ENCODE measurements around the gene ABCB11. TPM values are rescaled to one million over a fixed set of nuclear protein-coding genes. Genes with fewer than 3 reads are reported as not detected.

The ABCB11 gene
- polyA plus RNA-seq, 1 donor from 2014 or later: not detected

DNA sequence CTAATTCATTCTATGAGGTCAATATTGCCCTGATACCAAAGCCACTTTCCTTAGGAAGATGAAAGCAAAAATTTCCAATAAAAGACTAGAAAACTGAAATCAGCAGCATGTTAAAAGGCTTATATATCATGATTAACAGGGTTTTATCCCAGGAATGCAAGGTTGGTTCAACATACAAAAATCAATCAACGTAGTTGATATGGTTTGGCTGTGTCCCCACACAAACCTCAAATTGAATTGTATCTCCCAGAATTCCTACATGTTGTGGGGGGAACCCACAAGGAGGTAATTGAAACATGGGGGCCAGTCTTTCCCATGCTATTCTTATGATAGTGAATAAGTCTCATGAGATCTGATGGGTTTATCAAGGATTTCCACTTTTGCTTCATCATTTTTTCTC lies 11.7 kb upstream of the ABCB11 start:
- Histone ChIP-seq H3K4me3 (ENCODE audit: low read length) (no peak overlapping the region), H3K9me2 (ENCODE audit: insufficient read depth, low read length) (no peaks in the 10 kb centered on the region), H3F3A (ENCODE audit: insufficient read depth, low read length, poor library complexity, severe bottlenecking) (no peaks in the 10 kb centered on the region), H3K27ac (ENCODE audit: low read length) (no peak overlapping the region), H3K79me2 (replicated peaks; ENCODE audit: insufficient read depth, low read length) (no peaks in the 10 kb centered on the region), H3K9ac (ENCODE audit: low read length) (no peak overlapping the region), H4K20me1 (ENCODE audit: insufficient read depth) (no peaks in the 10 kb centered on the region), H3K4me2 (ENCODE audit: low read length) (no peak overlapping the region), H2AFZ (ENCODE audit: low read depth, low read length) (no peak overlapping the region), H3K36me3 (ENCODE audit: insufficient read depth, low read length) (no peaks in the 10 kb centered on the region), H3K27me3 (ENCODE audit: insufficient read depth, low read depth, low read length) (no peaks in the 10 kb centered on the region), H3K9me3 (ENCODE audit: low read length) (no peaks in the 10 kb centered on the region)
- TF ChIP-seq SMC3 (conservative IDR thresholded peaks at IDR 0.05; ENCODE audit: poor library complexity): no peak
- TF ChIP-seq, protein P1, sequence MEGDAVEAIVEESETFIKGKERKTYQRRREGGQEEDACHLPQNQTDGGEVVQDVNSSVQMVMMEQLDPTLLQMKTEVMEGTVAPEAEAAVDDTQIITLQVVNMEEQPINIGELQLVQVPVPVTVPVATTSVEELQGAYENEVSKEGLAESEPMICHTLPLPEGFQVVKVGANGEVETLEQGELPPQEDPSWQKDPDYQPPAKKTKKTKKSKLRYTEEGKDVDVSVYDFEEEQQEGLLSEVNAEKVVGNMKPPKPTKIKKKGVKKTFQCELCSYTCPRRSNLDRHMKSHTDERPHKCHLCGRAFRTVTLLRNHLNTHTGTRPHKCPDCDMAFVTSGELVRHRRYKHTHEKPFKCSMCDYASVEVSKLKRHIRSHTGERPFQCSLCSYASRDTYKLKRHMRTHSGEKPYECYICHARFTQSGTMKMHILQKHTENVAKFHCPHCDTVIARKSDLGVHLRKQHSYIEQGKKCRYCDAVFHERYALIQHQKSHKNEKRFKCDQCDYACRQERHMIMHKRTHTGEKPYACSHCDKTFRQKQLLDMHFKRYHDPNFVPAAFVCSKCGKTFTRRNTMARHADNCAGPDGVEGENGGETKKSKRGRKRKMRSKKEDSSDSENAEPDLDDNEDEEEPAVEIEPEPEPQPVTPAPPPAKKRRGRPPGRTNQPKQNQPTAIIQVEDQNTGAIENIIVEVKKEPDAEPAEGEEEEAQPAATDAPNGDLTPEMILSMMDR (IDR thresholded peaks at IDR 0.05; ENCODE audit: poor library complexity, severe bottlenecking): no peak
- TF ChIP-seq EP300 (conservative IDR thresholded peaks at IDR 0.05; ENCODE audit: poor library complexity, severe bottlenecking): no peak
- TF ChIP-seq POLR2AphosphoS5 (IDR thresholded peaks at IDR 0.05): no peak
- no peak for TF ChIP-seq RAD21 (conservative IDR thresholded peaks at IDR 0.05)
- TF ChIP-seq EZH2 (IDR thresholded peaks at IDR 0.05; ENCODE audit: borderline replicate concordance, insufficient read depth, low read length, poor library complexity, severe bottlenecking): no peak
- no peak for TF ChIP-seq MXI1 (conservative IDR thresholded peaks at IDR 0.05; ENCODE audit: poor library complexity, severe bottlenecking)
- TF ChIP-seq, protein P2, sequence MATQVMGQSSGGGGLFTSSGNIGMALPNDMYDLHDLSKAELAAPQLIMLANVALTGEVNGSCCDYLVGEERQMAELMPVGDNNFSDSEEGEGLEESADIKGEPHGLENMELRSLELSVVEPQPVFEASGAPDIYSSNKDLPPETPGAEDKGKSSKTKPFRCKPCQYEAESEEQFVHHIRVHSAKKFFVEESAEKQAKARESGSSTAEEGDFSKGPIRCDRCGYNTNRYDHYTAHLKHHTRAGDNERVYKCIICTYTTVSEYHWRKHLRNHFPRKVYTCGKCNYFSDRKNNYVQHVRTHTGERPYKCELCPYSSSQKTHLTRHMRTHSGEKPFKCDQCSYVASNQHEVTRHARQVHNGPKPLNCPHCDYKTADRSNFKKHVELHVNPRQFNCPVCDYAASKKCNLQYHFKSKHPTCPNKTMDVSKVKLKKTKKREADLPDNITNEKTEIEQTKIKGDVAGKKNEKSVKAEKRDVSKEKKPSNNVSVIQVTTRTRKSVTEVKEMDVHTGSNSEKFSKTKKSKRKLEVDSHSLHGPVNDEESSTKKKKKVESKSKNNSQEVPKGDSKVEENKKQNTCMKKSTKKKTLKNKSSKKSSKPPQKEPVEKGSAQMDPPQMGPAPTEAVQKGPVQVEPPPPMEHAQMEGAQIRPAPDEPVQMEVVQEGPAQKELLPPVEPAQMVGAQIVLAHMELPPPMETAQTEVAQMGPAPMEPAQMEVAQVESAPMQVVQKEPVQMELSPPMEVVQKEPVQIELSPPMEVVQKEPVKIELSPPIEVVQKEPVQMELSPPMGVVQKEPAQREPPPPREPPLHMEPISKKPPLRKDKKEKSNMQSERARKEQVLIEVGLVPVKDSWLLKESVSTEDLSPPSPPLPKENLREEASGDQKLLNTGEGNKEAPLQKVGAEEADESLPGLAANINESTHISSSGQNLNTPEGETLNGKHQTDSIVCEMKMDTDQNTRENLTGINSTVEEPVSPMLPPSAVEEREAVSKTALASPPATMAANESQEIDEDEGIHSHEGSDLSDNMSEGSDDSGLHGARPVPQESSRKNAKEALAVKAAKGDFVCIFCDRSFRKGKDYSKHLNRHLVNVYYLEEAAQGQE (IDR thresholded peaks at IDR 0.05; ENCODE audit: borderline replicate concordance): no peak

DNA sequence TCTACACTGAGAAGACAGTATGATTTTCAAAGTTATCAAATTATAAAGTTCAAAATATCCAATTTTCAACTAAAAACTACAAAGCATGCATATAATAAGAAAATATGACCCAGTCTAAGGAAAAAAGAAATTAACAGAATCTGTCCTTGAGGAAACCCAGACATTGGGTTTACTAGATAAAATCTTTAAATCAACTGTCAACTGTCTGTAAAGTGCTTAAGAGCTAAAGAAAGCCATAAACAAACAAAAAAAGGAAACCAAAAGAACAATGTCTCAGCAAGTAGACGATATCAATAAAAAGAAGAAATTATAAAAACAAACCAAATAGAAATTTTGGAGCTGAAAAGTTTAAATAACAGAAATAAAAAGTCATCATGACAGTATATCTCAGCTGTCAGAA lies 10.5 kb upstream of the ABCB11 start:
- TF ChIP-seq RAD21 (conservative IDR thresholded peaks at IDR 0.05) (no peak), TAF1 (IDR thresholded peaks at IDR 0.05; ENCODE audit: low read depth) (no peak), EZH2 (IDR thresholded peaks at IDR 0.05; ENCODE audit: borderline replicate concordance, insufficient read depth, low read length, poor library complexity, severe bottlenecking) (no peak)
- H3K79me2 ChIP-seq (replicated peaks; ENCODE audit: insufficient read depth, low read length): no peaks in the 10 kb centered on the region
- H3K4me2 ChIP-seq (ENCODE audit: low read length): no peak overlapping the region
- H4K20me1 ChIP-seq (ENCODE audit: insufficient read depth): no peaks in the 10 kb centered on the region
- no peaks in the 10 kb centered on the region for H3K27me3 ChIP-seq (ENCODE audit: insufficient read depth, low read depth, low read length)
- no peak overlapping the region for H2AFZ ChIP-seq (ENCODE audit: low read depth, low read length)
- H3K4me3 ChIP-seq (ENCODE audit: low read length): no peak overlapping the region
- no peaks in the 10 kb centered on the region for H3F3A ChIP-seq (ENCODE audit: insufficient read depth, low read length, poor library complexity, severe bottlenecking)
- H3K9me3 ChIP-seq (ENCODE audit: low read length): no peaks in the 10 kb centered on the region
- H3K27ac ChIP-seq (ENCODE audit: low read length): no peak overlapping the region
- no peak overlapping the region for H3K9ac ChIP-seq (ENCODE audit: low read length)
- no peaks in the 10 kb centered on the region for H3K36me3 ChIP-seq (ENCODE audit: insufficient read depth, low read length)
- H3K9me2 ChIP-seq (ENCODE audit: insufficient read depth, low read length): no peaks in the 10 kb centered on the region

DNA sequence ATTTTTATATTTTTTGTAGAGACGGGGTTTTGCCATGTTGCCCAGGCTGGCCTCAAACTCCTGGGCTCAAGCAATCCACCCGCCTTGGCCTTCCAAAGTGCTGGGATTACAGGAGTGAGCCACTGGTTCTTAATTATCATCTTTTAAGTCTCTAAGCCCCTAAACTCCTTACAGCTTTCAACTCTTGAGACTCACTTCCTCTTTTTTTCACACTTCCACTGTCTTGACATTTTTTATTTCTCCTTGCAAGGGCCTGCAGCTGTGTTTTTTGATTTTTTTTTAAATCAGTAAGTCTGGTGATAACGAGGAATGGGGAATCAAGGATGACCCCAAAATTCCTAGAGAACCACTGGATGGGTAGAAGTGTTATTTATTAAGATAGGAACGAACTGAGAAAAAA lies 8.6 kb upstream of the ABCB11 start:
- no peaks in the 10 kb centered on the region for H4K20me1 ChIP-seq (ENCODE audit: insufficient read depth)
- no peak overlapping the region for H3K4me2 ChIP-seq (ENCODE audit: low read length)
- H3K9me3 ChIP-seq (ENCODE audit: low read length): no peaks in the 10 kb centered on the region
- H3K4me3 ChIP-seq (ENCODE audit: low read length): no peak overlapping the region
- H2AFZ ChIP-seq (ENCODE audit: low read depth, low read length): no peak overlapping the region
- no peak for TF ChIP-seq RAD21 (conservative IDR thresholded peaks at IDR 0.05)
- TF ChIP-seq EZH2 (IDR thresholded peaks at IDR 0.05; ENCODE audit: borderline replicate concordance, insufficient read depth, low read length, poor library complexity, severe bottlenecking): no peak
- TF ChIP-seq TAF1 (IDR thresholded peaks at IDR 0.05; ENCODE audit: low read depth): no peak
- no peak for TF ChIP-seq MXI1 (conservative IDR thresholded peaks at IDR 0.05; ENCODE audit: poor library complexity, severe bottlenecking)
- TF ChIP-seq, protein P2 (IDR thresholded peaks at IDR 0.05; ENCODE audit: borderline replicate concordance): no peak
- TF ChIP-seq POLR2AphosphoS5 (IDR thresholded peaks at IDR 0.05): no peak
- TF ChIP-seq EP300 (conservative IDR thresholded peaks at IDR 0.05; ENCODE audit: poor library complexity, severe bottlenecking): no peak
- TF ChIP-seq SMC3 (conservative IDR thresholded peaks at IDR 0.05; ENCODE audit: poor library complexity): no peak
- TF ChIP-seq, protein P1 (IDR thresholded peaks at IDR 0.05; ENCODE audit: poor library complexity, severe bottlenecking): no peak
- no peaks in the 10 kb centered on the region for H3K9me2 ChIP-seq (ENCODE audit: insufficient read depth, low read length)
- no peaks in the 10 kb centered on the region for H3K36me3 ChIP-seq (ENCODE audit: insufficient read depth, low read length)
- no peak overlapping the region for H3K9ac ChIP-seq (ENCODE audit: low read length)
- no peaks in the 10 kb centered on the region for H3K27me3 ChIP-seq (ENCODE audit: insufficient read depth, low read depth, low read length)
- no peaks in the 10 kb centered on the region for H3F3A ChIP-seq (ENCODE audit: insufficient read depth, low read length, poor library complexity, severe bottlenecking)
- H3K79me2 ChIP-seq (replicated peaks; ENCODE audit: insufficient read depth, low read length): no peaks in the 10 kb centered on the region
- no peak overlapping the region for H3K27ac ChIP-seq (ENCODE audit: low read length)

Measured in neural cell (in vitro differentiated cells).